Measurements from ENCODE around the gene PRPF6.

PRPF6 gene

DNA sequence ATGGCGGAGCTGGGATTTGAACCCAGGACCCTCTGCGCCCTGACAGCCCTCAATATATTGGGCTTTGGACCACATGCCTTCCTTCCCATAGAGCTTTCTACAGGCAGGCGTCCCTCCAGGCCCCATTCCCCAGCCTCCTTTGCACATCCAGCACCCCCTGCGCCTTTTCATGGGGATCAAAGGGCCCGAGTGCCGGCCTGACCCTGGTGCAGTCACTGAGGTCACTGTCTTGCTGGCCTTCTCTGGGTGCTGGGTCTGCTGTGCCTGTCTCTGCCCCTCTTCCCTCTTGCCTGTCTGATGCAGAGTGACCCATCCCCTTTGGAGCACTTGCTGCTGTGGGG lies 100.7 kb downstream of the PRPF6 start:
- H3K9me3 ChIP-seq (ENCODE audit: control insufficient read depth, insufficient read depth, low read length) = 0 out of 2 replicates have a peak, but pooled peaks cover under 1% of the 10 kb centered on the region
- no peak for TF ChIP-seq EZH2phosphoT487 (IDR thresholded peaks at IDR 0.05; ENCODE audit: borderline replicate concordance, low read length)
- no peak for TF ChIP-seq CTCF (IDR thresholded peaks at IDR 0.05; ENCODE audit: low read depth, low read length, poor library complexity, severe bottlenecking)
- no peak overlapping the region for H3K27ac ChIP-seq (ENCODE audit: low read depth, low read length)
- peaks cover 52% of the 10 kb centered on the region for H3K4me1 ChIP-seq (ENCODE audit: control insufficient read depth, low read length)
- peaks cover 16% of the 10 kb centered on the region for H3K36me3 ChIP-seq (ENCODE audit: control insufficient read depth, low read length)
- peaks cover 26% of the 10 kb centered on the region for H3K27me3 ChIP-seq (ENCODE audit: control insufficient read depth, low read length)
- no peak overlapping the region for H3K4me3 ChIP-seq (ENCODE audit: low read length)
- H3K79me2 ChIP-seq (ENCODE audit: control insufficient read depth, low read length) = peaks cover 18% of the 10 kb centered on the region
- H3K4me2 ChIP-seq (ENCODE audit: low read length) = no peak overlapping the region
- H3K9me2 ChIP-seq (replicated peaks; ENCODE audit: control insufficient read depth, low read length) = no peaks in the 10 kb centered on the region
- peaks cover 23% of the 10 kb centered on the region for H3F3A ChIP-seq (ENCODE audit: control insufficient read depth, insufficient read depth)
- H4K20me1 ChIP-seq (ENCODE audit: control insufficient read depth, insufficient read depth, low read depth, low read length) = no peaks in the 10 kb centered on the region

DNA sequence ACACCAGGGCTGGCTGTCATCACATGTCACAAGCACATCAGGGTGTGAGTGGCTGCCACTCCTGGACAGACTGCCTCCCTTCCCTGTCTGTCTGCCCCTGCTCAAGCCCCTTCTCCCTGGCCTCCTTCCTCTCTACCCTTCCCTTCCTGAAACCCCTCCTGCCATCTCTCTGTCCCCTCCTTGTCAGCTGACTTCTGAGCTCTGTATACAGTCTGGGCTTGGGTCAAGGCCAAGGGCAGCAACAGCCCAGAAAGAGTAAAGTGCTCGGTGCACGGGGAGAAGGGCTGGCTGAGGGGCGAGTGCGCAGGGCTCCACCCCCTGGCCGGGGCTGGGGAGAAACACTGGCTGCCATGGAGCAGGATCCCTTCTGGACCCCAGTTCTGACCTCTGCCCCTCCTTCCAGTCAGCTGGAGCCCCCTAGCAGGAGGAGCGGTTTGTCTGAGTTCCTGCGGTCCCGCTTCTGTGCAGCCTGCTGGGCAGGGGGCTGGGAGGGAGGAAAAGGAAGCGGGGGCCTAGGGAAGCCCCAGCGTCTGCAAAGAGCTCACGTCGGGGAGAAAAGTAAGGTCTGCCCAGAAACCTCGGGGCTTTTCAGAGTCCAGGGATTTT lies 101.3 kb downstream of the PRPF6 start:
- peaks cover 23% of the 10 kb centered on the region for H3F3A ChIP-seq (ENCODE audit: control insufficient read depth, insufficient read depth)
- H3K9me3 ChIP-seq (ENCODE audit: control insufficient read depth, insufficient read depth, low read length) = 0 out of 2 replicates have a peak, but pooled peaks cover 3% of the 10 kb centered on the region
- peaks cover 26% of the 10 kb centered on the region for H3K27me3 ChIP-seq (ENCODE audit: control insufficient read depth, low read length)
- H3K4me3 ChIP-seq (ENCODE audit: low read length) = no peak overlapping the region
- no peak overlapping the region for H3K27ac ChIP-seq (ENCODE audit: low read depth, low read length)
- peak overlapping the region; percentile 58 for H3K4me2 ChIP-seq (ENCODE audit: low read length)
- H3K79me2 ChIP-seq (ENCODE audit: control insufficient read depth, low read length) = peaks cover 12% of the 10 kb centered on the region
- H3K4me1 ChIP-seq (ENCODE audit: control insufficient read depth, low read length) = peaks cover 45% of the 10 kb centered on the region
- no peaks in the 10 kb centered on the region for H4K20me1 ChIP-seq (ENCODE audit: control insufficient read depth, insufficient read depth, low read depth, low read length)
- peaks cover 12% of the 10 kb centered on the region for H3K36me3 ChIP-seq (ENCODE audit: control insufficient read depth, low read length)
- no peaks in the 10 kb centered on the region for H3K9me2 ChIP-seq (replicated peaks; ENCODE audit: control insufficient read depth, low read length)
- peak; percentile 31 for TF ChIP-seq CTCF (IDR thresholded peaks at IDR 0.05; ENCODE audit: low read depth, low read length, poor library complexity, severe bottlenecking)
- no peak for TF ChIP-seq EZH2phosphoT487 (IDR thresholded peaks at IDR 0.05; ENCODE audit: borderline replicate concordance, low read length)
